Vagina (tissue), 2 donors: ENCODE data around the gene PPP2R2B.

Source experiments
- POLR2A ChIP-seq, 2 donors: fragments of 450-650 bp; IDR thresholded peaks; one replicate each; pipeline ENCODE4 v1.6.1; 2017; ENCODE audit warnings: antibody characterized with exemption in 2 of 2, mild to moderate bottlenecking in 2 of 2, moderate library complexity in 2 of 2
- POLR2AphosphoS5 ChIP-seq, 2 donors: sonication (generic); formaldehyde crosslinking; IDR thresholded peaks; one replicate each; pipeline ENCODE4 v1.9.0; 2017; ENCODE audit warnings: antibody characterized with exemption in 2 of 2, mild to moderate bottlenecking in 2 of 2, low read depth in 1 of 2; ENCODE audit not compliant: insufficient read depth in 1 of 2
- TF ChIP-seq, protein P1 (sequence below), 3 experiments: fragments of 450-650 bp in 2 of 3; fragments of 200-600 bp in 1 of 3; sonication (generic) in 1 of 3; IDR thresholded peaks; one replicate each; pipeline ENCODE4 v1.5.1; 2017 to 2019; ENCODE audit warnings: antibody characterized with exemption in 3 of 3, mild to moderate bottlenecking in 2 of 3, moderate library complexity in 2 of 3

DNA sequence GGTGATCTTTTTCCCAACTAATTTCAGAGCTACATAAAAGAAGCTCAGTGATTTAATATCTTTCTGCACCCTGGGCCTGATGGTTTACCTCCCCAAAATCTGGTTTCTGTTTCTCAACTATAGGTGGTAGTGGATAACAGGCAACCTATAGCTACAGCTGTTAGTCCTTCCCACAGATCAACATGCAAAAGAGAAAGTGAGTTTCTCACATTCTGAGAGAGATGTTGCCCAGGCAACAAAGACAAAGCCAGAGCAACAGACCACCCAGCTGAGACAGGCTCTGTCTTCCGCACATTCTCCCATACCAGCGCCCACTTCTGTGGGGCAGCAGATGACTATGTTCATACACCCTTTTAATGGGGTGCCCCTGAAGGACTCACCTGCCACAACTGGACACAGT, 40.7 kb upstream of the PPP2R2B start:
- TF ChIP-seq, protein P1, sequence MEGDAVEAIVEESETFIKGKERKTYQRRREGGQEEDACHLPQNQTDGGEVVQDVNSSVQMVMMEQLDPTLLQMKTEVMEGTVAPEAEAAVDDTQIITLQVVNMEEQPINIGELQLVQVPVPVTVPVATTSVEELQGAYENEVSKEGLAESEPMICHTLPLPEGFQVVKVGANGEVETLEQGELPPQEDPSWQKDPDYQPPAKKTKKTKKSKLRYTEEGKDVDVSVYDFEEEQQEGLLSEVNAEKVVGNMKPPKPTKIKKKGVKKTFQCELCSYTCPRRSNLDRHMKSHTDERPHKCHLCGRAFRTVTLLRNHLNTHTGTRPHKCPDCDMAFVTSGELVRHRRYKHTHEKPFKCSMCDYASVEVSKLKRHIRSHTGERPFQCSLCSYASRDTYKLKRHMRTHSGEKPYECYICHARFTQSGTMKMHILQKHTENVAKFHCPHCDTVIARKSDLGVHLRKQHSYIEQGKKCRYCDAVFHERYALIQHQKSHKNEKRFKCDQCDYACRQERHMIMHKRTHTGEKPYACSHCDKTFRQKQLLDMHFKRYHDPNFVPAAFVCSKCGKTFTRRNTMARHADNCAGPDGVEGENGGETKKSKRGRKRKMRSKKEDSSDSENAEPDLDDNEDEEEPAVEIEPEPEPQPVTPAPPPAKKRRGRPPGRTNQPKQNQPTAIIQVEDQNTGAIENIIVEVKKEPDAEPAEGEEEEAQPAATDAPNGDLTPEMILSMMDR (IDR thresholded peaks at IDR 0.05), result no peak
- TF ChIP-seq POLR2AphosphoS5 (IDR thresholded peaks at IDR 0.05; ENCODE audit: insufficient read depth in 1 of 2, low read depth in 1 of 2) (no peak), POLR2A (IDR thresholded peaks at IDR 0.05) (no peak)
